Lower leg skin (tissue), 3 donors: ENCODE measurements around the gene GPC3.

Source experiments
- POLR2A ChIP-seq, 2 donors: fragments of 450-650 bp; IDR thresholded peaks; one replicate each; pipeline ENCODE4 v1.6.1; 2016 to 2017; ENCODE audit warnings: antibody characterized with exemption in 2 of 2, mild to moderate bottlenecking in 1 of 2, moderate library complexity in 1 of 2
- TF ChIP-seq, protein P1 (sequence below), 3 donors: fragments of 450-650 bp; IDR thresholded peaks; one replicate each; pipeline ENCODE4 v1.5.1; 2016; ENCODE audit warnings: antibody characterized with exemption in 3 of 3, mild to moderate bottlenecking in 3 of 3, moderate library complexity in 2 of 3

DNA sequence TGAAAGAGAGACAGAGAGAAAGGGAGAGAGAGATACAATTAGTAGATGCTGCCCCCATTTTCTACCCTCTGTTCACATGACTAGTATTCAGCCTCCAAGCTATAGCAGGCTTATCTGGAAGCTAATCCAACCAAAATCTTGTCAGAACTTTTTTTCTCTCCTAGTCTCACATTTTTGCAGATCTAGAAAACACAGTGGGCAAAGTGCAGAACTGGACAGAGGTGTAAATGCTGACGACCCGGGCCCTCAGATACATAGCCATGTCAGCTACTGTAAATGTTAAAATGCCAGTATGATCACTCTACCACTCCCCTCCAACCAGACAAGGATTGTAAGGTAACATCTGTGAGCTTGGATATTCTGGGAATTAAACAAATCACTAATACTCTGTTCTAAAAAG, 34.3 kb downstream of the GPC3 start:
- no peak for TF ChIP-seq POLR2A (IDR thresholded peaks at IDR 0.05)
- TF ChIP-seq, protein P1, sequence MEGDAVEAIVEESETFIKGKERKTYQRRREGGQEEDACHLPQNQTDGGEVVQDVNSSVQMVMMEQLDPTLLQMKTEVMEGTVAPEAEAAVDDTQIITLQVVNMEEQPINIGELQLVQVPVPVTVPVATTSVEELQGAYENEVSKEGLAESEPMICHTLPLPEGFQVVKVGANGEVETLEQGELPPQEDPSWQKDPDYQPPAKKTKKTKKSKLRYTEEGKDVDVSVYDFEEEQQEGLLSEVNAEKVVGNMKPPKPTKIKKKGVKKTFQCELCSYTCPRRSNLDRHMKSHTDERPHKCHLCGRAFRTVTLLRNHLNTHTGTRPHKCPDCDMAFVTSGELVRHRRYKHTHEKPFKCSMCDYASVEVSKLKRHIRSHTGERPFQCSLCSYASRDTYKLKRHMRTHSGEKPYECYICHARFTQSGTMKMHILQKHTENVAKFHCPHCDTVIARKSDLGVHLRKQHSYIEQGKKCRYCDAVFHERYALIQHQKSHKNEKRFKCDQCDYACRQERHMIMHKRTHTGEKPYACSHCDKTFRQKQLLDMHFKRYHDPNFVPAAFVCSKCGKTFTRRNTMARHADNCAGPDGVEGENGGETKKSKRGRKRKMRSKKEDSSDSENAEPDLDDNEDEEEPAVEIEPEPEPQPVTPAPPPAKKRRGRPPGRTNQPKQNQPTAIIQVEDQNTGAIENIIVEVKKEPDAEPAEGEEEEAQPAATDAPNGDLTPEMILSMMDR (IDR thresholded peaks at IDR 0.05): no peak
